G401 (cell line): Measurements from ENCODE around the gene LCE7A. TPM values are rescaled to one million over a fixed set of nuclear protein-coding genes. Genes with fewer than 3 reads are reported as not detected.

Experiments
- DNase-seq: peaks from one replicate; pipeline ENCODE4 v3.0.0-alpha.2; 2015; ENCODE audit warnings: low spot score
- in situ Hi-C: cut with HindIII; loops from 2 replicates; pipeline ENCODE4 v1.10.0; 2016; ENCODE audit warnings: low sequenced_read_pairs, mixed read lengths
- total RNA-seq: library from RNA; depleted of rRNA; stranded (reverse); fragments of >200 nt; shearing (Covaris generic); gene quantifications from 2 replicates; pipeline ENCODE4 v1.2.3, GENCODE V29; 2014

Gene LCE7A
- total RNA-seq, 1 experiment from 2014 or later: not detected

GRCh38 chr1:152878042-152878441 lies 18.2 kb downstream of the LCE7A start, which contains the start of gene SMCP:
Gene SMCP (plus strand): TSS chr1:152878322. CDS start chr1:152884423, 6,101 bp downstream.
- DNase-seq: peak; percentile 1
- in situ Hi-C loops: no loop called here

GRCh38 chr1:152879559-152880198 lies 19.9 kb downstream of the LCE7A start:
- in situ Hi-C loops: no loop called here
- no peak for DNase-seq

- DNase-seq: no peak
- in situ Hi-C loops: no loop called here
Observed at GRCh38 chr1:152880316-152880715, 20.5 kb downstream of the LCE7A start.

DNA sequence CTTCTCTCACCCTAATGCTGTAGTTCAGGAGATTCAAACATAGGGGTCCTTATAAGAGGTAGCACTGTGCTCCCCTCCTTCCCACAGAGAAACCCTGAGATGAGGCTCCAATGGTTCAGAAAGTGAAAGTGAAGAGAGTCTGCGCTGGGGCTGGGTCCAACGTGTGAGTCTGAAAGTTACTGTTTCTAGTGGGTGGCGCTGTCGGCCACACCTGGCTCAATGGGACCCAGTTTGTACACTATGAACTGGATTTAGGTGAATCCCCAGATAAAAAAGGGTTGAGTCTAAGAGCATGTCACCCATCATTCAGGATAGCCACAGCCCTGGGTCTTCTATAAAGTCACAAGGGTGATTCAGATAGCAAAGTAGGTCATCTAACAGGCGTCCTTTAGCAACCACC lies 21.1 kb downstream of the LCE7A start:
- no peak for DNase-seq
- in situ Hi-C loops: no loop called here

DNA sequence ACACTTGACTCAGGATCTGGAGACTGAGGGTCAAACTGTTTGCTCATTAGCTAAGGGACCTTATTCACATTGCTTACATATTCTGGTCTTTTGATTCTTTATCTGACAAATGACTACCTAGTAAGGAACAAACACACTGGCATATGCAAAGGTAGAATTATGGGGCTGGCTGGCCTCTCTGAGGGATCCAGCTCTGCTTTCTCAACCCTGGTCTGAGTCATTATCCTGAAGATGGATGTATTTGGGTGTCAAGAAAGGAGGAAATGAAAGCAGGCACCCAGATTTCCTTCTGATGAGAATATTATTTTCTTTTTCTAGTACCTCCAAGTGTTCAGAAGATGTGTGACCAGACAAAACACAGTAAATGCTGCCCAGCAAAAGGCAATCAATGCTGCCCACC lies 24.3 kb downstream of the LCE7A start:
- in situ Hi-C loops: no loop called here

GRCh38 chr1:152884506-152884905 lies 24.7 kb downstream of the LCE7A start:
- in situ Hi-C loops: no loop called here
- DNase-seq: no peak

More for the DNA sequence above, 24.3 kb downstream of the LCE7A start:
- DNase-seq: no peak

- DNase-seq: no peak
- in situ Hi-C loops: no loop called here
Observed at GRCh38 chr1:152884966-152885624, 25.3 kb downstream of the LCE7A start.

DNA sequence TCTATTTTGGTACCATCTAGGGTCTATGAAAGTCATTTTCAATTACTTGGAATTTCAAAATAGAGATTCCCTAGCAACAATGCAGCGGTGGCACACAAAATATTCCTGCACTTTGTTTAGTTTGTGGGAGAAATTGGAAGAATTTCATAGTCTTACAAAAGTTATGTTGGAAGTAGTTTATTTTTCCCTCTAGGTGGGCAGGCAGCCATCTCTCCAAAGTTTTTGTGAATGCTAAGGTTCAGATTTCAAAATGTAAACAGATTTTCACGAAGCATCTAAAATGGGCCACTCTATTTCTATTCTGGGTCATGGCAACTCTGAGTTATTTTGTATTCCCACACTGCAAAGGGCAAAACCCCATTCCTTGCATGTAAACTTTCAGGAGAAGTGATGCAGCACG lies 26.3 kb downstream of the LCE7A start:
- DNase-seq: no peak
- in situ Hi-C loops: no loop called here

GRCh38 chr1:152886758-152887409 lies 27.1 kb downstream of the LCE7A start:
- in situ Hi-C loops: no loop called here
- DNase-seq: no peak

DNA sequence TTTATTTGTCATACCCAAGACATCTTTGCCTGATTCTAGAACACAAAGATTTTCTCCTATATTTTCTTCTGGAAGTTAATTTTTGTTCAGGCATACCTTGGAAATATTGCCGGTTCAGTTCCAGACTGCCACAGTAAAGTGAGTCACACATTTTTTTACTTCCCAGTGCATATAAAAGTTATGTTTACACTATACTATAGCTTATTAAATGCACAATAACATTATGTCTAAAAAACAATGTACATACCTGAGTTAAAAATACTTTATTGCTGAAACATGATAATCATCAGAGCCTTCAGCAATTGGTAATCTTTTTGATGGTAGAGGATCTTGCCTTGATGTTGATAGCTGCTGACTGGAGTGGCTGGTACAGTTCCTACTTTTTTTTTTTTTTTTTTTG lies 28.3 kb downstream of the LCE7A start:
- DNase-seq: no peak
- in situ Hi-C loops: no loop called here

DNA sequence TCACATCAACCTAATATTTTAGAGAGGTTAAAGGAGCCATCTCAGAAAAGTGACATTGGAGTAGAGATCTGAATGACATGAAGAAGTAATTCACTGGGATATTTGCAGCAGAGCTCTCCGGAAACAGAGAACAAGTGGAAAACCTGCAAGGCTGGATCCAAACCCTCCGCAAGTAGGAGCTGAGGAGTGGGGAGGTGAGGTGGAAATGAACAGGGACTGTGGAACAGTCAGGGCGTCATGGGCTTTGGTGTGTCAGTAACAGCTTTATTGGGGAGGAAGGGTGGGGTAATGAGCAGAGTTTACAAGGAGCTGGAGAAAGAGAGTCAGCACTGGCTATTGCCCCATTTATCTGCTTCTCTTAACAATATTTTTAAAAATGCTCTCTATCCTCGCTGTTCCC lies 39.2 kb downstream of the LCE7A start:
- in situ Hi-C loops: no loop called here
- DNase-seq: no peak

DNA sequence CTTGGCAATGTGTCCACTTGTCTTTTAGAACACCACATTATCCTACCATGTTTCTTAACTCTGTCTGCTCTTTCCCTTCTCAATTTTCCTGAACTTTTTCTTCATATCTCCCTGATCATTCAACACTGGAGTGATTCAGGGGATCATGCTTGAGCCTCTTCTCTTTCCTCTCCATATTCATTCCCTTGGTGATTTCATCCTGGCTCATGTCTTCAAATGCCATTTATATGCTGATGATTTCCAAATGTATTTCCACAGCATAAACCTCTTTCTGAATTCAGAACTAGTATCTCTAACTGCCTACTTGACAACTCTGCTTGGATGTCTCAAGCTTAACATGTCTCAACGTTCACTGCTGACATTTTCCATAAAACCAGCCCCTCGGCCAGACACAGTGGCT lies 40.1 kb downstream of the LCE7A start:
- in situ Hi-C loops: no loop called here
- DNase-seq: no peak

DNA sequence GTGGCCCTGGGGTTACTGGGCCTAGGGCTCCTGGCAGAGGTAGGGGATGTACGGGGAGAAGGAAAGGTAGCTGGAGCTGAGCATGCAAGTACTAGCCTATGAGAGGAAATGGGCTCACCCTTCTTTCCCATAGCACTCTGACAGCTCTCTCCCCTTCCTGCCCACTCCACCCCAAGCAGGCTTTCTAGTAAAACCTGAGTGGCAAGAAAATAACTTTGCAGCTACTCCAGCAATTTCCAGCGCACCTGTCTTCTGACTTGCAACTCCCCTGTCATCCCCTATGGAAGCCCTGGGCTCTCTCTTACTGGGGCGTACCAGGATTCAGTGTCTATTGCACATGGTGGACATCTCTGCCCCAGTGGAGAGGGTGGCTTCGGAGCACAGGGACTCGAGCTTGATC lies 41.8 kb downstream of the LCE7A start:
- DNase-seq: no peak
- in situ Hi-C loops: no loop called here

GRCh38 chr1:152902636-152903035 lies 42.8 kb downstream of the LCE7A start:
- no peak for DNase-seq
- in situ Hi-C loops: no loop called here

DNA sequence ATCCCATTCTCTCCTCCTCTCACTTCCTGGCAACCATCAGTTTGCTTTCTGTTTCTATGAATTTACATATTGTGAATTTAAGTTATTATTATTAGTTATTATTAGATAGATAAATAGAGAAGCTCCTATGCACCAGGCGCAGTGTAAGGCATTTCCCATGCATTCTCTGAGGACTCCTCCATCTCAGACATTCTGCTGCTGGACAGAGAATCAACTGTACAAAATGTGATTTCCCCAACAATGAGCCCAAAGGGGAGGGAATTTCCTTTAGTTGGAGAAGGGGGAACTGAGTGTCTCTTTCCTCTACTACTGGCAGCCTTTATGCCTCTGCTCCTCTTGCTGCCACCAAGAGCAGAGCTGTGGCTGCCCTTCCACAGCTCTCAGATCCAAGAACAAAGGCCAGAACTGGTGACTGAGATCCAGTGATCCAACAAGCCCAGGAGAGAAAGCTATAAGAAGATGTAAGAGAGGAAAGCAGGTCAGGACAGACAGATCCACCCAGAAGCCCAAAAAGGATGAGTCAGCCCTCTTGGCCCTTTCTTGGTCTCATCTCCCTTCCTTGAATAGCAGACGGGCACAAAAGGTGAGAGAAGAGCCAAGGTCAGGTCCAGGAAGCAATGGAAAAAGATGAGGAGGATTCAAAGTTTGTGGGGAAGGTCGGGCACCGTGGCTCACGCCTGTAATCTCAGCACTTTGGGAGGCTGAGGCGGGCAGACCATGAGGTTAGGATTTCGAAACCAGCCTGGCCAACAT lies 45.1 kb downstream of the LCE7A start:
- in situ Hi-C loops: no loop called here
- no peak for DNase-seq

GRCh38 chr1:152906023-152906565 lies 46.3 kb downstream of the LCE7A start:
- in situ Hi-C loops: no loop called here

DNA sequence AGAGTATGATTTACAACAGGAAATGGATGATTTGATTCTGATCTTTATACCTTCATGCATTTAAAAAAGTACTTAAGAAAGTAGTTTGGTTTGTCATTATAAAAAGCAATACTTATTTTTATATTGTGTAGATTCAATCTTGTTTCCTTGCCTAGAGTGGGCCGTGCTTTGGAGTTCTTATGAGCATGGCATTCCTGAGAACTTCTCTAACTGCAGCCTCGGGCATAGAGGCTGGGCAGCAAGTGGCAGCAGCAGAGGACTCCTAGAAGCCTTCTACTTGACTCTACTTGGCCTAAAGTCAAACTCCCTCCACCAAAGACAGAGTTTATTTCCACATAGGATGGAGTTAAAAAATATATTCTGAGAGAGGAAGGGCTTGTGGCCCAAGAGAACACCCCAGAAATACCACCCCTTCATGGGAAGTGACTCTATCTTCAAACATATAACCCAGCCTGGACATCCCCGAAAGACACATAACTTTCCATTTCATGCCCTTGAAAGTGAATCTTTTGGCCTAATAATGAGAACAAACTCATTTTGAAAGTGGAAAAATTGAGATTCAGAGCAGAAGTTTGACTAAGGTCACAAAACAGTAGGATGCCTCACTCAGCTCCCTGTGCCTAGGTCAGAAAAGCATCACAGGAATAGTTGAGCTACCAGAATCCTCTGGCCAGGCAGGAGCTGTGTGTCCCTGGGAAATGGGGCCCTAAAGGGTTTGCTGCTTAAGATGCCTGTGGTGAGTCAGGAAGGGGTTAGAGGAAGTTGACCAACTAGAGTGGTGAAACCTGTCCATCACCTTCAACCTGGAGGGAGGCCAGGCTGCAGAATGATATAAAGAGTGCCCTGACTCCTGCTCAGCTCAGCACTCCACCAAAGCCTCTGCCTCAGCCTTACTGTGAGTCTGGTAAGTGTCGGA lies 48.1 kb downstream of the LCE7A start, which contains the start of gene IVL:
Gene IVL, plus strand, starts transcription at position 861 of the 916 bp plus-strand sequence. CDS start 1,252 bp downstream, outside the sequence.
- no peak for DNase-seq
- in situ Hi-C loops: no loop called here

More at GRCh38 chr1:152906023-152906565, 46.3 kb downstream of the LCE7A start:
- DNase-seq: no peak

DNA sequence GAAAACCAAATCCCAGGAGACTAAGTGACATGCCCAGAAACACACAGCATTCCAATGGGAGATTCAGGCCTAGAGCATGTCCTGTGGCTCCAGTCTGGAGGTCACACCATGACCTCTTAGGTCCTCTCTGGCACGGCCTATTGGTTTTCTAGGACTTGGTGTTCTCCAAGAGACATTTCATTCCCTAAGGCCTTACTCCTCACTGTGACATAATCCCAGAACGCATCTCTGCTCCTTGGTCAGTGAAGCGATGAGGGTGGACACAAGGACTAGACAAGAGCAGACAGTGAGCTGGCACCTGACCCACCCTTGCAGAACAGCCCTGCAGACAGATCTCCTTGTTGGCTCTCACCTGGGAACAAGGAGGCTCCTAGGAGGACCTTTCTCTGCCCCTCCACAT lies 49.4 kb downstream of the LCE7A start:
- in situ Hi-C loops: no loop called here
- DNase-seq: no peak
